IPS-20b (cell line): Measurements from ENCODE around the gene TMEM72.

Experiments
- H3K27ac ChIP-seq: one replicate; pipeline ENCODE4 v1.5.1; 2013; ENCODE audit warnings: low read length
- H3K27me3 ChIP-seq: 2 replicates; pipeline ENCODE4 v1.6.1; 2013; ENCODE audit warnings: mild to moderate bottlenecking, low read length, inconsistent platforms; ENCODE audit not compliant: insufficient read depth
- H3K36me3 ChIP-seq: 2 replicates; pipeline ENCODE4 v1.6.1; 2013; ENCODE audit warnings: low read depth, mild to moderate bottlenecking, inconsistent platforms, low read length, moderate library complexity; ENCODE audit not compliant: insufficient read depth
- H3K4me1 ChIP-seq: 2 replicates; pipeline ENCODE4 v1.6.1; 2013; ENCODE audit warnings: mild to moderate bottlenecking, control low read depth, inconsistent platforms, low read length, moderate library complexity; ENCODE audit not compliant: insufficient read depth
- H3K4me3 ChIP-seq: 2 replicates; pipeline ENCODE4 v1.5.1; 2013; ENCODE audit warnings: mild to moderate bottlenecking, low read length, inconsistent platforms
- H3K9ac ChIP-seq: 2 replicates; pipeline ENCODE4 v1.6.1; 2013; ENCODE audit warnings: low read depth, mild to moderate bottlenecking, inconsistent platforms, low read length, moderate library complexity
- H3K9me3 ChIP-seq: 2 replicates; pipeline ENCODE4 v1.6.1; 2013; ENCODE audit warnings: mild to moderate bottlenecking, low read depth, low read length, inconsistent platforms; ENCODE audit not compliant: insufficient read depth

The TMEM72 gene

GRCh38 chr10:44878706-44879530 is 32.2 kb upstream of the TMEM72 start:
- H3K4me1 ChIP-seq = peaks cover 2% of the 10 kb centered on the region; the same call in 1 of the 2 replicates
- peak overlapping the region; percentile 69; the same call in 1 of the 2 replicates for H3K9ac ChIP-seq
- H3K27ac ChIP-seq = no peak overlapping the region
- H3K9me3 ChIP-seq = no peaks in the 10 kb centered on the region
- H3K27me3 ChIP-seq = peaks cover 20% of the 10 kb centered on the region
- H3K36me3 ChIP-seq = no peaks in the 10 kb centered on the region
- peak overlapping the region; percentile 71 for H3K4me3 ChIP-seq

DNA sequence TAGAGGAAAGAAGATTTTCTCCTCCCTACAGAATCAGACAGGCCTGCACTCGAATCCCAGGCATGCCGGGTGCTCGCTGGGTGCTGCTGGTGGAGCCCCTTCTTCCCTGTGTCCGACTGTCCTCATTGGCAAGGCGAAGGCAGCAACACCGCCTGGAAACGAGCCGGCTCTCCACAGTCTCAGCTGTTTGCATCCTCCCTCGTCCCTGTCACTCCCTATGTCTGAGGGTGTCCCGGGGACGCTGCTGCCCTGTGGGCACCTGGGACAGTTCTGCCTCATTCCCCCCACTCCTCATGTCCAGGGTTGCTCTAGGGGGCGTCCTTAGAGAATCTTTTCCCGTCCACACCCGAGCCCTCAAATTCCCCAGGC is 31.6 kb upstream of the TMEM72 start:
- peaks cover 20% of the 10 kb centered on the region for H3K27me3 ChIP-seq
- peaks cover 2% of the 10 kb centered on the region; the same call in 1 of the 2 replicates for H3K4me1 ChIP-seq
- no peak overlapping the region for H3K27ac ChIP-seq
- H3K4me3 ChIP-seq = peak overlapping the region; percentile 71; the same call in 1 of the 2 replicates
- no peaks in the 10 kb centered on the region for H3K9me3 ChIP-seq
- peak overlapping the region; percentile 69; the same call in 1 of the 2 replicates for H3K9ac ChIP-seq
- H3K36me3 ChIP-seq = no peaks in the 10 kb centered on the region

DNA sequence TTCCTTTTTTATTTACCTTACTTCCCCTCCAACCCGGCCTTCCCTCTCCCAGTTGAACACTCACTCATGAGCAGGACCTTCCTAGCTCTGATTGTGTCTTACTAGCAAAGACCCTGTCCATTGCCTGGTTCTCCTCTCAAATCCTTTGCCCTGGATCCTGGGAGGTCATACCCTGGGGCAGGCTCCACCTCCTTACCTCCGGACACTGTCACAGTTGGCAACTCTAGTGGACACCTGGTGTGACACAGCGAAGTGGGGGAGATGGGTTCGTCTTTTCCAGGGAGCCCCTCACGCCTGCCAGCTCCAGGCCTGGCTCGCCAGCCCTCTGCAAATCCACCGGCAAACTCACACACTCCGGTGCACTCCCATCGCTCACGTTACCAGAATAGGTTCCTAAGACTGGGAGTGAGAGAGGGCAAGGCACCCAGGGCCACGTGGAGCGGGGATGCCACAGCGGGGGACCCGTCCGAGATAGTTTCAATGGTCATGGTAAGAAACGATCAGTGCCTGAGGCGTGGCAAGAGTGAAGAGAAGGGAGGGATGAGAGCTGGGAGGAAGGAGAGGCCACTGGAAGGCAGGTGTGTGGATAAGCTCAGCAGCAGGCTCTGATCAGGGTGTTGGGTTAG is 30.9 kb upstream of the TMEM72 start:
- peaks cover 20% of the 10 kb centered on the region for H3K27me3 ChIP-seq
- no peak overlapping the region for H3K4me3 ChIP-seq
- peaks cover 2% of the 10 kb centered on the region; the same call in 1 of the 2 replicates for H3K4me1 ChIP-seq
- H3K9ac ChIP-seq = no peak overlapping the region
- no peak overlapping the region for H3K27ac ChIP-seq
- no peaks in the 10 kb centered on the region for H3K9me3 ChIP-seq
- H3K36me3 ChIP-seq = no peaks in the 10 kb centered on the region

DNA sequence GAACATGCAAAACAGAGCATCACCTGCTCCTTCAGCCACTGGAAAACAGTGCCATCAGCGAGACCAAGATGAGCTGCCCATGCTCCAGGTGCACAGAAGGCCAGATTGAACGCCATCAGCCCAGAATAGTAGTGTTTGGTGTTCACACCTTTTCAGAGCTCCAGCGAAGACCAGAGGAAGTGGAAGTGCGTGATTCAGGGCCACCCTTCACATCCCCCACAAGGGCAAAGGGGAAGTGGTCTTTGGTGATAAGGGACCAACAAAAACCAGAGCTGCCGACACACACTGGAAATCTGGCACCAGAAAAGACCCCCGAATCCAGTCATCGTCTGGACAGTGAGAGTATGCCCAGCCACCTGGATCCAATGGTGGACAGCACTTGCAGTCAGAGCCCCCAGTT is 29.5 kb upstream of the TMEM72 start:
- Histone ChIP-seq H3K36me3 (no peaks in the 10 kb centered on the region), H3K27ac (no peak overlapping the region), H3K27me3 (peaks cover 20% of the 10 kb centered on the region), H3K4me3 (no peak overlapping the region), H3K9me3 (no peaks in the 10 kb centered on the region), H3K9ac (no peak overlapping the region), H3K4me1 (peaks cover 2% of the 10 kb centered on the region; the same call in 1 of the 2 replicates)

- Histone ChIP-seq H3K36me3 (no peaks in the 10 kb centered on the region), H3K9ac (no peak overlapping the region), H3K4me1 (peaks cover 2% of the 10 kb centered on the region; the same call in 1 of the 2 replicates), H3K4me3 (no peak overlapping the region), H3K27ac (no peak overlapping the region), H3K27me3 (peaks cover 20% of the 10 kb centered on the region), H3K9me3 (no peaks in the 10 kb centered on the region)
Observed at GRCh38 chr10:44882166-44882720, 28.9 kb upstream of the TMEM72 start.

DNA sequence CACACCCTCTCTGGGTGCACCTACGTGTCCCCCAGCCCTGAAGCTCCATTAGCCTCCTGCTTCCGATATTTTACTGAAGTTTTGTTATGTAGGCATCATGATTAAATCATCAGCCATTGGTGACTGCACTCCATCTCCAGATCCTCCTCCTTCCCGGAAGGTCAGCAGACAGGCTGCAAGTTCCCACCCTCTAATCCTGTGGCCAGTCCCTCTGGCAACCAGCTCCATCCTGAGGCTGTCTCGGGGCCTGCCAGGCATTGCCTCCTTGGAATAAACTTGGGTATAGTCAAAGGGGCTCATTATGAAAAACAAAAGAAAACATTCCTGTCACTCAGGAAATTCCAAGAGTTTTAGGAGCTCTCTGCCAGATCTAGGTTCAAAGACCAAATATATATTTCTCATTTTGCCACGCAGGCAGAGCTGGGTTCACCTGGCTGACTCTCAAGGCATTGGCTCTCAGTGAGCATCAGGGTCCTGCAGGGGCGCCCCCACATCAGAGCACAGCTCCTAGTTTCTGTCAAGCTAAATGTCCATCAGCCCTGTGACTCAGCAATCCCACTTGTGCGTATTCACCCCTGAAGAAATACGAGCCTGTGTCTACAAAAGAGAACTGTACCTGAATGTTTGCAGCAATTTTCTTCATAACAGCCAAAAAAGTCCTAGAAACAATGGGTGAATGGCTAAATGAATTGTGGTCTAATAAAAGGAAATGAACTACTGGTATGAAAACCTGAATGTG is 27.4 kb upstream of the TMEM72 start:
- Histone ChIP-seq H3K27me3 (peaks cover 20% of the 10 kb centered on the region), H3K27ac (no peak overlapping the region), H3K36me3 (no peaks in the 10 kb centered on the region), H3K9ac (no peak overlapping the region), H3K9me3 (no peaks in the 10 kb centered on the region), H3K4me3 (no peak overlapping the region), H3K4me1 (no peaks in the 10 kb centered on the region)

- no peak overlapping the region for H3K4me3 ChIP-seq
- H3K27me3 ChIP-seq = peaks cover 4% of the 10 kb centered on the region; the same call in 1 of the 2 replicates
- no peak overlapping the region for H3K9ac ChIP-seq
- no peaks in the 10 kb centered on the region for H3K9me3 ChIP-seq
- no peak overlapping the region for H3K27ac ChIP-seq
- no peaks in the 10 kb centered on the region for H3K36me3 ChIP-seq
- no peaks in the 10 kb centered on the region for H3K4me1 ChIP-seq
Observed at GRCh38 chr10:44885710-44886109, 25.4 kb upstream of the TMEM72 start.

GRCh38 chr10:44886966-44887365 is 24.2 kb upstream of the TMEM72 start:
- Histone ChIP-seq H3K27ac (no peak overlapping the region), H3K27me3 (no peaks in the 10 kb centered on the region), H3K4me3 (no peak overlapping the region)

GRCh38 chr10:44888886-44889285 is 22.3 kb upstream of the TMEM72 start:
- H3K9me3 ChIP-seq = no peaks in the 10 kb centered on the region
- H3K4me3 ChIP-seq = no peak overlapping the region
- no peak overlapping the region for H3K27ac ChIP-seq
- no peaks in the 10 kb centered on the region for H3K36me3 ChIP-seq
- H3K9ac ChIP-seq = no peak overlapping the region
- H3K4me1 ChIP-seq = no peaks in the 10 kb centered on the region
- no peaks in the 10 kb centered on the region for H3K27me3 ChIP-seq

More at GRCh38 chr10:44886966-44887365, 24.2 kb upstream of the TMEM72 start:
- no peaks in the 10 kb centered on the region for H3K9me3 ChIP-seq
- no peak overlapping the region for H3K9ac ChIP-seq
- H3K36me3 ChIP-seq = no peaks in the 10 kb centered on the region
- no peaks in the 10 kb centered on the region for H3K4me1 ChIP-seq

DNA sequence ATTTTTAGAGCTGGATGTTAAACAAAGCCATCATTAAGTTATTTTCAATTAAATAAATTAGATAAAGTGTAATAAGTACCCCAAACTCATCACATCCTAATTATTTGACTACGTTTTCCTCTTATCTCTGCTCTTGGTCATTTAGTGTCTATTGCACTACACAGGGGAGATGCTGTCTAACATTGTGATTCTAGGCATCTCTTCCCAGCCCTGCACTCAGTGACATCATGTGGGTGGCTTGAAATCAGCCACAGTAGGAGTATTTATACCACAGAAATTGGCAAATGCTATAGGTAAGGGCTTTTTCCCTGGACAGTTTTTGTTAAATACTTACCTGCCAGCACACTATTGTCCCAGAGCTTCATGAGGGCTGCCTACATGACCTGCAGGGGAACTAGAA is 21.3 kb upstream of the TMEM72 start:
- Histone ChIP-seq H3K36me3 (no peaks in the 10 kb centered on the region), H3K27ac (no peak overlapping the region)

GRCh38 chr10:44890696-44891563 is 20.2 kb upstream of the TMEM72 start:
- H3K9me3 ChIP-seq = no peaks in the 10 kb centered on the region
- H3K27me3 ChIP-seq = no peaks in the 10 kb centered on the region
- H3K4me1 ChIP-seq = no peaks in the 10 kb centered on the region
- no peak overlapping the region for H3K4me3 ChIP-seq
- H3K36me3 ChIP-seq = no peaks in the 10 kb centered on the region
- H3K9ac ChIP-seq = no peak overlapping the region
- H3K27ac ChIP-seq = no peak overlapping the region

More for the DNA sequence above, 21.3 kb upstream of the TMEM72 start:
- H3K9me3 ChIP-seq = no peaks in the 10 kb centered on the region
- H3K4me3 ChIP-seq = no peak overlapping the region
- H3K27me3 ChIP-seq = no peaks in the 10 kb centered on the region
- no peaks in the 10 kb centered on the region for H3K4me1 ChIP-seq
- H3K9ac ChIP-seq = no peak overlapping the region
